HEK293T (cell line): Measurements from ENCODE around the gene LSR.

ENCODE experiments used
- CTCF ChIA-PET: fragments of 350-600 bp; formaldehyde crosslinking; extraction: SDS; loops from one replicate; lab custom pipeline; 2021; ENCODE audit warnings: antibody characterized with exemption, inconsistent platforms; lab: Yijun Ruan, JAX
- POLR2A ChIA-PET: fragments of 350-600 bp; formaldehyde crosslinking; extraction: SDS; loops from one replicate; lab custom pipeline; 2020; ENCODE audit warnings: antibody characterized with exemption, inconsistent platforms; lab: Yijun Ruan, JAX
- DNase-seq: peaks from one replicate; pipeline ENCODE4 v3.0.0; 2012; ENCODE audit warnings: mixed read lengths; ENCODE audit errors: extremely low spot score
- ARNT ChIP-seq: fragments of 450-650 bp; IDR thresholded peaks from 2 replicates; pipeline ENCODE4 v1.6.1; 2017; ENCODE audit warnings: mild to moderate bottlenecking
- BHLHE40 ChIP-seq: fragments of 450-650 bp; IDR thresholded peaks from 2 replicates; pipeline ENCODE4 v1.6.1; 2016; ENCODE audit warnings: mild to moderate bottlenecking, moderate library complexity, borderline replicate concordance
- CTBP1 ChIP-seq: fragments of 450-650 bp; IDR thresholded peaks from 2 replicates; pipeline ENCODE4 v1.6.1; 2016; ENCODE audit warnings: borderline replicate concordance
- ELF4 ChIP-seq: fragments of 450-650 bp; IDR thresholded peaks from 2 replicates; pipeline ENCODE4 v1.6.1; 2017; ENCODE audit warnings: antibody characterized with exemption
- FOXA1 ChIP-seq: fragments of 450-650 bp; IDR thresholded peaks from 2 replicates; pipeline ENCODE4 v1.6.1; 2016; ENCODE audit warnings: mild to moderate bottlenecking
- FOXK2 ChIP-seq: fragments of 450-650 bp; IDR thresholded peaks from 2 replicates; pipeline ENCODE4 v1.6.1; 2016; ENCODE audit warnings: mild to moderate bottlenecking
- FOXM1 ChIP-seq: fragments of 450-650 bp; IDR thresholded peaks from 2 replicates; pipeline ENCODE4 v1.6.1; 2017; ENCODE audit warnings: mild to moderate bottlenecking, borderline replicate concordance
- HDGF ChIP-seq: fragments of 450-650 bp; IDR thresholded peaks from 2 replicates; pipeline ENCODE4 v1.6.1; 2017; ENCODE audit warnings: antibody characterized with exemption, borderline replicate concordance
- L3MBTL2 ChIP-seq: fragments of 450-650 bp; conservative IDR thresholded peaks from 2 replicates; pipeline ENCODE4 v1.6.1; 2016; ENCODE audit warnings: mild to moderate bottlenecking
- LEF1 ChIP-seq: fragments of 450-650 bp; IDR thresholded peaks from 2 replicates; pipeline ENCODE4 v1.6.1; 2017; ENCODE audit warnings: mild to moderate bottlenecking, borderline replicate concordance
- NFRKB ChIP-seq: fragments of 450-650 bp; IDR thresholded peaks from 2 replicates; pipeline ENCODE4 v1.6.1; 2016; ENCODE audit warnings: mild to moderate bottlenecking, moderate library complexity
- PKNOX1 ChIP-seq: fragments of 450-650 bp; IDR thresholded peaks from 2 replicates; pipeline ENCODE4 v1.6.1; 2016
- SP1 ChIP-seq: fragments of 450-650 bp; IDR thresholded peaks from 2 replicates; pipeline ENCODE4 v1.6.1; 2017
- SUZ12 ChIP-seq: fragments of 450-650 bp; IDR thresholded peaks from 2 replicates; pipeline ENCODE4 v1.6.1; 2016; ENCODE audit warnings: mild to moderate bottlenecking
- TARDBP ChIP-seq: fragments of 450-650 bp; IDR thresholded peaks from 2 replicates; pipeline ENCODE4 v1.6.1; 2016
- ZNF384 ChIP-seq: fragments of 450-650 bp; IDR thresholded peaks from 2 replicates; pipeline ENCODE4 v1.6.1; 2016

LSR gene

DNA sequence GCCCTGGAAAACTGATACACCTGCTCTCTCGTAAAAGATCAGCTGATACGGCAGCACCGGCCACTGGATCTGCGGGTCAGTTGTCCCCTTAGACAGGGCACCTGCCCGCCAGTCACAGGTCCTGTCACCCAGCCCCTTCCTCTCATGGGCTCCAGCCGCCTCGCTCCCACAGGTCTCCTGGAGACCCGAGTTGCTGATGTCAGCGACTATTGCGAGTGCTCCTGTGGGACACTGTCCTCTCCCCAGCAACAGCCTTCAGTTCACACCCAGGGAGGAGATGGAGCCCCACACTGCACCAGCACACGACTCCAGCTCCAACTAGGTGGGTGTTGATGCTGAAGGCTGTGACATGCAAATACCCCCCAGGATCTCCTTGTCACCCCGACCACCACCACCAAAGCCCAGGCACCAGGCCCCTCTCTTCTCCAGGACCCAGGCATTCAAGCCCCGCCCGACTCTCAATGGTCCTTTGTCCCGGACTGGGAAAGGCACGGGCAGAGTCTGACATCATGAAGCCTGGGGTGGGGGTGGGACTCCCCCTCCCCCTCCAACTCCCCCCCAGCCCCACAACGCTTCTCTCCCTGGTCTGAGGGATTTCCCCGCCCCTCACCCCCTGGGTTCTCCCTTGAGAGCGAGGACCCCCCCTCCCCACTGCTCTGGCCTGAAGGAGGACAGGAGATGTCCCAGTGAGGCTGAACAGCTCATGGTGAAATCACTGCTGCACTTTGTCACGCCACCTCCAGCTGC lies 41.8 kb downstream of the LSR start:
- POLR2A ChIA-PET: no interaction called here
- CTCF ChIA-PET: no interaction called here

GRCh38 chr19:35291259-35291658 lies 42.5 kb downstream of the LSR start:
- no peak for DNase-seq
- TF ChIP-seq ZNF384 (no peak), L3MBTL2 (no peak), ARNT (no peak), LEF1 (no peak), FOXK2 (no peak), SP1 (no peak), FOXA1 (no peak), TARDBP (no peak)
- CTCF ChIA-PET: no interaction called here
- POLR2A ChIA-PET: no interaction called here

More for the DNA sequence above, 41.8 kb downstream of the LSR start:
- no peak for DNase-seq
- TF ChIP-seq PKNOX1 (no peak), LEF1 (no peak), SP1 (no peak), SUZ12 (no peak), NFRKB (no peak), TARDBP (no peak), ARNT (no peak)

DNA sequence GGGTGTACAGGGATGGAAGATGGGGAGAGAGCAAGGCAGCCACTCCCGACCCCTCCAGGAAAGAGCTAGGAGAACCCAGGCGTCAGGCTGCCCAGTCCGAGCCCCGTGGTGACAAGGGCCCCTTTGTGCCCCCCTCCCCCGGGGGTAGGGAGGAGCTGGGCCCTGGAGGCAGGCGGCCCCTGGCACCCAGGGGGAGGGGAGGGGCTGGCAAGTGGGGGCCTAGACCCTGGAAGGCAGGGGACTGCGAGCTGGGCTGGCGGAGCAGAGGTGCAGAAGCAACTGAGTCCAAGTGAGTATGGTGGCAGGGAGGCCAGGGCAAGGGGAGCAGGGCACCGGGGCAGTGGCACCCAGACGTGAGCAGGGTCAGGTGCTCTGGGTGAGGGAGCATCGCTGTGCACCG lies 43.1 kb downstream of the LSR start, which contains the start of gene MAG:
MAG (plus strand) TSS at position 246 of the 400 bp plus-strand sequence. CDS start 3,248 bp downstream, outside the sequence.
- DNase-seq: no peak
- TF ChIP-seq PKNOX1 (no peak), ARNT (no peak), TARDBP (no peak), SUZ12 (no peak), CTBP1 (no peak), ZNF384 (no peak), BHLHE40 (no peak), LEF1 (no peak), FOXA1 (no peak), L3MBTL2 (no peak), SP1 (no peak), NFRKB (no peak), FOXK2 (no peak)
- ChIA-PET POLR2A (no interaction called here), CTCF (no interaction called here)

DNA sequence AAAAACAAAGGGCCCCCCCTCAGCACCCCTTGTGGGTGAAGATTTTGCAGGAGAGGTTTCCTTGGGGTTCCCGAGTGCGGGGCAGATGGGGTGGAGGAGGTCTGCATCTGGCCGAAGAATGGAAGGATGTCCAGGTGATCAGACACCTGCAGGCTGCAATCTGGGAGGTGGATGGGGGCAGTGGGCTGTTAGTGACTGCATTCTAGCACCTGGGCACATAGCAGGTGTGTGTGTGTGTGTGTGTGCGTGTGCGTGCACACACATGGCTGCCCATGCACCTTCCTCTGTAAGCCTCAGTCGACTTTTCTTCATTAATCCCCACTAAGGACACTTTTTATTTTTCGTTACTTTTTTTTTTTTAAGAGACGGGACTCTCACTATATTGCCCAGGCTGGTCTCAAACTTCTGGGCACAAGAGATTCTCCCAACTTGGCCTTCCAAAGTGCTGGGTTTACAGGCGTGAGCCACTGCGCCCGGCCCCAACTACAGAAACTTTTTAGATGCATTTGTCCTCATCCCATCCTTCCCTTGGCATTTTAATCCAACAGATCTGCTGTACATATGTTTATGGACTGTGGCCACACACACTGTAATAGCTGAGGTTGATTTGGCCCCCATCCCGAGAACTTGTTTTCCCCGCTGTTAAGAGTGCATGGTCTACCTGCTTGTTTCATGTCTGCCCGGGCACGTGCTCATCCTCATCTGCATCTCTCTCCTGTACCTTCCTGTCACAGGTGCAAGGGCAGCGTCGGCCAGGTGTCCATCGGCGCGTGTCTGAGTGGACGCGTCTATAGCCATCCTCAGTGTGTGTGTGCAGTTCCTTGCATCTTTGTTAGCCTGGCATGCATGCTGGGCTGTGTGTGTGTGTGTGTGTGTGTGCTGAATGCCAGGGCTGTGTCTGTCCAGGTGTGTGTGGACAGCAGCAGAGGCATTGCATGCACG lies 43.9 kb downstream of the LSR start:
- no peak for TF ChIP-seq ARNT
- TF ChIP-seq ELF4: no peak
- TF ChIP-seq NFRKB: no peak
- TF ChIP-seq ZNF384: no peak
- TF ChIP-seq PKNOX1: no peak
- TF ChIP-seq CTBP1: no peak
- no peak for TF ChIP-seq SUZ12
- no peak for TF ChIP-seq SP1
- no peak for TF ChIP-seq LEF1
- TF ChIP-seq HDGF: no peak
- no peak for TF ChIP-seq BHLHE40
- TF ChIP-seq TARDBP: no peak
- TF ChIP-seq FOXM1: no peak
- TF ChIP-seq L3MBTL2: no peak
- TF ChIP-seq FOXA1: no peak
- TF ChIP-seq FOXK2: no peak
- ChIA-PET POLR2A (no interaction called here), CTCF (no interaction called here)
- no peak for DNase-seq

DNA sequence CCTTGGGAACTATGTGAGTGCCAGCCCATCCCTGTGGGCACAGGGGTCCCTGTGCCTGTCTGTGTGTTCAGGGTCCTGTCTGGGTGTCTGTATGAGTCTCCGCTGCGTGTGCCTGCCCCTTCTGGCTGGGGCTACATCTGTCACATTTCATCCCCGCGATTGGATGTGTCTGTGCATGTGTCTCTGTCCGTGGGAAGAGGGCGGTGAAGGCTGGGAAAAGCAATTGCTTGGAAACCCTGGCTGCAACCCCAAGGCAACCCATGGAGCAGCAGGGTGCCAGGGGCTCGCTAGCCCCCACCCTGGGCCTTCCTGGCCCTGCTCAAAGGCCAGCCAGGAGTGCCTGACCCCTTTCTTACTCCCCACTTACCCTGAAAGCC lies 44.5 kb downstream of the LSR start:
- no peak for TF ChIP-seq TARDBP
- TF ChIP-seq SUZ12: no peak
- TF ChIP-seq CTBP1: no peak
- no peak for TF ChIP-seq FOXK2
- no peak for TF ChIP-seq BHLHE40
- no peak for TF ChIP-seq HDGF
- no peak for TF ChIP-seq LEF1
- TF ChIP-seq PKNOX1: no peak
- no peak for TF ChIP-seq FOXA1
- no peak for TF ChIP-seq FOXM1
- TF ChIP-seq L3MBTL2: no peak
- TF ChIP-seq ELF4: no peak
- no peak for TF ChIP-seq ARNT
- TF ChIP-seq SP1: no peak
- no peak for TF ChIP-seq NFRKB
- no peak for TF ChIP-seq ZNF384
- CTCF ChIA-PET: no interaction called here
- POLR2A ChIA-PET: no interaction called here
- no peak for DNase-seq
